Cardiac muscle cell (in vitro differentiated cells and primary cell): ENCODE measurements around the gene PHYH. TPM values are rescaled to one million over a fixed set of nuclear protein-coding genes. Genes with fewer than 3 reads are reported as not detected.

Source experiments
- DNase-seq, 2 donors: peaks; one replicate each; pipeline versions ENCODE4 v3.0.0 to v3.0.0-alpha.2; 2010 to 2017; ENCODE audit warnings: low read depth in 1 of 2, low spot score in 1 of 2
- H3K27ac ChIP-seq: fragments of 200-600 bp; sonication (generic); 2 replicates; pipeline ENCODE4 v1.5.1; 2016
- H3K27me3 ChIP-seq: fragments of 200-600 bp; sonication (generic); 2 replicates; pipeline ENCODE4 v1.6.0; 2016; ENCODE audit warnings: control low read depth
- H3K36me3 ChIP-seq: fragments of 200-600 bp; sonication (generic); 2 replicates; pipeline ENCODE4 v1.5.1; 2016; ENCODE audit warnings: control low read depth
- H3K4me1 ChIP-seq: fragments of 200-600 bp; sonication (generic); 2 replicates; pipeline ENCODE4 v1.8.1; 2017; ENCODE audit warnings: low read depth, mild to moderate bottlenecking, mixed run types
- H3K4me3 ChIP-seq: fragments of 200-600 bp; sonication (generic); 2 replicates; pipeline ENCODE4 v1.5.1; 2016; ENCODE audit warnings: mild to moderate bottlenecking
- H3K9me3 ChIP-seq: fragments of 200-600 bp; sonication (generic); 2 replicates; pipeline ENCODE4 v1.5.1; 2017; ENCODE audit warnings: low read depth, mild to moderate bottlenecking, control low read depth
- polyA plus RNA-seq: library from polyadenylated mRNA; unstranded; fragments of >200 nt; fragmentation: Nextera tagmentation; extraction: Ambion mirVana; gene quantifications from 2 replicates; pipeline ENCODE4 v1.2.1, GENCODE V29; 2016
- total RNA-seq: library from RNA; depleted of rRNA; stranded (reverse); fragments of >200 nt; gene quantifications from 2 replicates; pipeline ENCODE4 v1.2.3, GENCODE V29; 2016
- TF ChIP-seq, protein P1 (sequence below): IDR thresholded peaks from 2 replicates; pipeline ENCODE4 v1.5.1; 2012; ENCODE audit warnings: low read depth, mild to moderate bottlenecking, low read length

PHYH gene
- total RNA-seq, result 23.1 and 26.4 TPM in 2 replicates
- 40.9 and 53.3 TPM in 2 replicates for polyA plus RNA-seq

DNA sequence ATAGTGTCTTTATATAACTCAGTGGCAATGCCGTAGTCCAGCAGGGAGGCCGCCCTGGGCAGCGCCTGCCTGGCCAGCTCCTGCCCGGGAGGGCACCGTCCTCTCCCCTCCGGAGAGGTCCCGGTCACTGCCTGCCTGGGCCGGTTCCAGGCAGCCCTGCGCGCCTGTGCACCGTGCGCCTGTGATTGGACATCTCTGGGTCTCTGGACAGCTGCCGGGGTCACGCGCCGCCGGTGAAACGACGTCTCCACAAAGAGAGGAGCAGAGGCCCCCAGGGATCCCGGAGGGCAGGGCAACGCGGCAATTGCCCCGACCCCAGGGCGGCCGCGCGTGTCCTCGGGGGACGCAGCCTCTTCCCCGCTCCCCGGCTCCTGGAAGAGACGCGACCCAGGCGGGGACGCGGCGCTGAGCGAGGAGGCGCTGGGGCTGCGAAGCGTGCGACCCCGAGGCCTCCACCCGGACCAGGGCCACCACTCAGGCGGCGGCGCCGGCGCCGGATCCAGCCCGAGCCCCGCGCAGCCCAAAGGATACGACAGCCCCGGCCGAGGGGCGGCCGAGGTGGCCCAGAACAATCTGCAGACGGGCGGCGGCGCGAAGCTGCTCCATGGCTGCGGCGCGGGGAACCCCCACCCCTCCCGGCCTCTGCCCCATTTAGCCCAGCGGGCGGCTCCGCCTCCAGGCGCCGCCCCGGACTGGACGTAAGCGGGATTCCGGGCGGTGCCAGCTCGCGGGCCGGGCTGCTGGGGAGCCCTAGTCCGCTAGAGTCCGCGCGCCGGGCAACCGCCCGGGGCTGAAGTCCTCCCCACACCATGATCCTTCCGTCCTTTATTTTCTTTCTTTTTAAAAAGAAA is at the start of gene PHYH:
Gene PHYH (minus strand): TSS at position 628 of the 851 bp plus-strand sequence. CDS start 22 bp downstream, at position 606.
- Histone ChIP-seq H3K4me1 (no peaks in the 10 kb centered on the region), H3K36me3 (no peaks in the 10 kb centered on the region), H3K27me3 (no peaks in the 10 kb centered on the region), H3K4me3 (peak within 1 kb of the TSS; percentile 49), H3K27ac (peak within 1 kb of the TSS; percentile 89), H3K9me3 (no peaks in the 10 kb centered on the region)
- TF ChIP-seq, protein P1, sequence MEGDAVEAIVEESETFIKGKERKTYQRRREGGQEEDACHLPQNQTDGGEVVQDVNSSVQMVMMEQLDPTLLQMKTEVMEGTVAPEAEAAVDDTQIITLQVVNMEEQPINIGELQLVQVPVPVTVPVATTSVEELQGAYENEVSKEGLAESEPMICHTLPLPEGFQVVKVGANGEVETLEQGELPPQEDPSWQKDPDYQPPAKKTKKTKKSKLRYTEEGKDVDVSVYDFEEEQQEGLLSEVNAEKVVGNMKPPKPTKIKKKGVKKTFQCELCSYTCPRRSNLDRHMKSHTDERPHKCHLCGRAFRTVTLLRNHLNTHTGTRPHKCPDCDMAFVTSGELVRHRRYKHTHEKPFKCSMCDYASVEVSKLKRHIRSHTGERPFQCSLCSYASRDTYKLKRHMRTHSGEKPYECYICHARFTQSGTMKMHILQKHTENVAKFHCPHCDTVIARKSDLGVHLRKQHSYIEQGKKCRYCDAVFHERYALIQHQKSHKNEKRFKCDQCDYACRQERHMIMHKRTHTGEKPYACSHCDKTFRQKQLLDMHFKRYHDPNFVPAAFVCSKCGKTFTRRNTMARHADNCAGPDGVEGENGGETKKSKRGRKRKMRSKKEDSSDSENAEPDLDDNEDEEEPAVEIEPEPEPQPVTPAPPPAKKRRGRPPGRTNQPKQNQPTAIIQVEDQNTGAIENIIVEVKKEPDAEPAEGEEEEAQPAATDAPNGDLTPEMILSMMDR, result no peak
- peak; percentile 91 to 92 for DNase-seq

DNA sequence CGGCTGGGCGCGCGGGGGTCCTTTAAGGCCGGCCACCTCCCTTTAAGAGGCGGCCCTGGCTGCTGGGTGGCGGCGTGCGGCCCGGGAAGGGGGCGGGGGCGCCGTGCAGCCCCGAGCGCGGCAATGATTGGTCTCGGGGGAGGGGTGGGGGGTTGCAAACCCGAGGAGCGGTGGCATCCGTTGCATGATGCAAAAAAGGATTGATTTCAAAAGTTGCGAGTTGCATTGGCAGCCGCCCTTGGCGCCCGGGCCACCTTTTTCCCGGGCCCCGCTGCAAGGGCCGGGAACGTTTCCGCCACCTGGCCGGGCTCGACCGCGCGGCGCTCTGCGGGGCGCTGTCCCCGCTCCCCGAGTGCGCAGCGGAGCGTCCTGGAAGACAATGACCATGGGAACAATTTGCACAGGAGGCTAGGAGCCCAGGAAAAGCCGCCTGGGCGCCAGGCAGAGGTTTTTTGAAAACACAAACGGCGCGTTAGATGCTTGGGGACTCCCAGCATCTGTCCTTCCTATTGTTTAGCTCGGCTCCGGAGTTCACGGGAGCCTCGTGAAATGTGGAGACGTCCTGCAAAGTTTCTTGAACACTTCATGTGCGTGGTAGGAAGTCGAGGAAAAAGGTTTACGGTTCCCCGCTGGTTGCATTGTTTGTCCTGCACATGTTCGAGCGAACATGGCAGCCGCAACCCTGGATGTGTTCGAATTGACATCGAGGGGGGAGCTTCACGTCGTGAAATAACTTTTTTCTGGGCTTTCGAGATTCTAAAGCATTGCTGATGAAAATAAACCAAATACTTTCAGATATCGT is 48.6 kb upstream of the PHYH start, which contains the start of gene SEPHS1:
Gene SEPHS1 (minus strand): TSS at position 78 of the 802 bp plus-strand sequence. CDS start 3,343 bp downstream, outside the sequence.
- peaks cover 24% of the 10 kb centered on the region for H3K27me3 ChIP-seq
- no peaks in the 10 kb centered on the region for H3K9me3 ChIP-seq
- H3K4me1 ChIP-seq, result peaks cover 12% of the 10 kb centered on the region
- TF ChIP-seq, protein P1, result no peak
- H3K27ac ChIP-seq, result peak within 1 kb of the TSS; percentile 95
- DNase-seq, result peak; percentile 85 to 86
- H3K36me3 ChIP-seq, result no peaks in the 10 kb centered on the region
- peak within 1 kb of the TSS; percentile 98 for H3K4me3 ChIP-seq

DNA sequence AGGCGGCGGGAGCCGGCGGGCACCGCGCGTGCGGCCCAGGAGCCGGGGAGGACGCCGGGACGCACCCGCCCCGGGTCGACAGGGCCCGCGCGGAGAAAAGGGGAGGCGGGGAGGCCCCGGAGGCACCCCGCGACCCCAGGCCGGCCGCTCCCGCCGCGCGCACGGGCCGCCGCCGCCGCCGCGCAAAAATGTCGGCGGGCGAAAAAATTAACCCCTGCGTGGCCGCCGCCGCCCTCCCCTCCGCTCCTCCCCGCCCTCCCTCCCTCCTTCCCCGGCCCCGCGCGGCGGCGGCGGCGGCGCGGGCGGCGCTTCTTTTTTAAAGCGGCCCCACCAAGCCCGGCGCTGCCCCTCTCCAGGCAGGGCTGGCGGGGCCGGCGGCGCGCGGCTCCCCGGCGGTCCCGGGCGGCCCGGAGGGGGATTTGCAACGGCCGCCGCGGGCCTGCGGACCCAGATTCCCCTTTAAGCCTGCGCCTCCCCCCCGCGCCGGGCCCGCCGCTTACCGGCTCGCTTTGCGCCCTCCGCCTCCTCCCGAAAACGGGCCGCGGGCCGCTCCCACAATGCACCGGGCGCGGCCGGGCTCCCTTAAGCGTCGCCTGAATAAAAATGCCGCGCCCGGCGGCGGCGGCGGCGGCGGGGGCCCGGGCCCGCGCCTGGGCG is 47.8 kb upstream of the PHYH start:
- peak overlapping the region; percentile 98 for H3K4me3 ChIP-seq
- peaks cover 22% of the 10 kb centered on the region for H3K27me3 ChIP-seq
- peak overlapping the region; percentile 95 for H3K27ac ChIP-seq
- H3K4me1 ChIP-seq, result peaks cover 12% of the 10 kb centered on the region
- no peaks in the 10 kb centered on the region for H3K9me3 ChIP-seq
- TF ChIP-seq, protein P1, result no peak
- H3K36me3 ChIP-seq, result no peaks in the 10 kb centered on the region
- peak; percentile 88 to 92 for DNase-seq

DNA sequence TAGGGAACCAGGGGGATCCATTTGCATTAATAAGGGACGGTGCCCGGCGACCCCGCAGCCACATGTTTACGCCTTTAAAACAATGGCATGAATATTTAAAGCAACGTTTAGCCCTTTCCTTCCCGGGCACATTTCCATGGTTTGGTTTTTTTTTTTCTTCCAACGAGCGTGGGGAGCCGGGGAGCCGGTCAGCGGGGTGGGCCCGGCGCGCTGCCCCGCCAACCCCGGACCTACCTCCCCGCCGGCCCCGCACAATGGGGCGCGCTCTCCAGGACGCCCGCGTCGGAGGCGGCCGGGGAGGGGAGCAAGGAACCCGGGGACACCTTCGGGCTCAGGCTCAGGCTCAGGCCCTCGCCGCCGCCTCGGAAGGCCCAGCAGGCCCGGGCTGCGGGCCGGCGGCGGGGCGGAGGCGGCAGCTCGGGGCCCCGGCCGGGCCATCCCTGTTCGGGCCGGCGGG is 47.2 kb upstream of the PHYH start:
- Histone ChIP-seq H3K36me3 (no peaks in the 10 kb centered on the region), H3K27ac (peak overlapping the region; percentile 95), H3K27me3 (peaks cover 17% of the 10 kb centered on the region), H3K4me1 (peaks cover 12% of the 10 kb centered on the region), H3K9me3 (no peaks in the 10 kb centered on the region), H3K4me3 (peak overlapping the region; percentile 98)
- TF ChIP-seq, protein P1, result no peak
- peak; percentile 41 to 55 for DNase-seq
